GM18873 (cell line): ENCODE data around the gene SNRNP25.
"Not testable (repeated sequence)": the region's sequence is repeated elsewhere in the genome, so short reads cannot be mapped to it uniquely, and the experiment has no call there.

Experiments
- ATAC-seq: cut with Tn5 transposase; IDR thresholded peaks from one replicate; pipeline ENCODE4 v1.9.1; 2021; ENCODE audit warnings: mild to moderate bottlenecking, moderate library complexity, moderate number of reproducible peaks; ENCODE audit not compliant: unreplicated experiment, low FRiP score

The SNRNP25 gene

GRCh38 chr16:41439-42068 is 12.1 kb upstream of the SNRNP25 start:
- no peak for ATAC-seq

GRCh38 chr16:42069-42457 is 11.6 kb upstream of the SNRNP25 start:
- no peak for ATAC-seq

- ATAC-seq: no peak
Measured at GRCh38 chr16:42691-43090, 10.9 kb upstream of the SNRNP25 start.

- no peak for ATAC-seq
Measured at GRCh38 chr16:43294-43693, 10.3 kb upstream of the SNRNP25 start.

GRCh38 chr16:44655-45054 is 9.0 kb upstream of the SNRNP25 start:
- no peak for ATAC-seq

- ATAC-seq: no peak
Measured at GRCh38 chr16:45454-45853, 8.2 kb upstream of the SNRNP25 start.

GRCh38 chr16:46510-46909 is 7.1 kb upstream of the SNRNP25 start:
- ATAC-seq: not testable (repeated sequence)

- no peak for ATAC-seq
Measured at GRCh38 chr16:47234-47633, 6.4 kb upstream of the SNRNP25 start.

- ATAC-seq: no peak
Measured at GRCh38 chr16:50769-51591, 2.6 kb upstream of the SNRNP25 start.

- no peak for ATAC-seq
Measured at GRCh38 chr16:54237-54581, 581 bp downstream of the SNRNP25 start.

GRCh38 chr16:55571-56136 is 2.0 kb downstream of the SNRNP25 start:
- ATAC-seq: no peak

GRCh38 chr16:56231-56927 is 2.8 kb downstream of the SNRNP25 start:
- ATAC-seq: no peak

GRCh38 chr16:57711-58110 is 4.1 kb downstream of the SNRNP25 start:
- no peak for ATAC-seq

GRCh38 chr16:58491-59439 is 5.1 kb downstream of the SNRNP25 start:
- ATAC-seq: no peak

GRCh38 chr16:59440-60059 is 5.9 kb downstream of the SNRNP25 start:
- no peak for ATAC-seq

GRCh38 chr16:60166-60565 is 6.5 kb downstream of the SNRNP25 start:
- ATAC-seq: no peak

- no peak for ATAC-seq
Measured at GRCh38 chr16:60929-61878, 7.6 kb downstream of the SNRNP25 start.

- ATAC-seq: no peak
Measured at GRCh38 chr16:61879-62281, 8.3 kb downstream of the SNRNP25 start.
